ENCODE data around the gene NFE2L1. TPM values are rescaled to one million over a fixed set of nuclear protein-coding genes. Genes with fewer than 3 reads are reported as not detected.

Gene NFE2L1
- total and polyA plus RNA-seq, 9 of the 15 experiments (the other 6 are each of a cell fraction or from before 2014, with no cell fraction given): 2.0 to 68.6 (median 39.7) TPM

GRCh38 chr17:48011405-48012150 is 36.6 kb upstream of the NFE2L1 start (continued):
- peak; percentile 28; the same call in 1 of the 2 replicates for TF ChIP-seq REST (IDR thresholded peaks at IDR 0.05; ENCODE audit: borderline replicate concordance)
- no peak for TF ChIP-seq REST (CRISPR knock-in tag; IDR thresholded peaks at IDR 0.05; ENCODE audit: low read depth)
- no peak for TF ChIP-seq RBM17 (IDR thresholded peaks at IDR 0.05; ENCODE audit: borderline replicate concordance, low read depth, low read length)
- no peak for TF ChIP-seq ZNF3 (CRISPR knock-in tag; IDR thresholded peaks at IDR 0.05)
- TF ChIP-seq ATF1 (CRISPR knock-in tag; IDR thresholded peaks at IDR 0.05): no peak
- 0 out of 2 replicates have a peak, but pooled peaks have one; percentile 29 for TF ChIP-seq ATF1 (tag; IDR thresholded peaks at IDR 0.05)
- no peak for TF ChIP-seq ZC3H8 (IDR thresholded peaks at IDR 0.05)
- TF ChIP-seq PBX2 (CRISPR knock-in tag; IDR thresholded peaks at IDR 0.05; ENCODE audit: low read depth): no peak
- peak; percentile 96 for TF ChIP-seq PBX2 (tag; conservative IDR thresholded peaks at IDR 0.05; ENCODE audit: low read depth)
- no peak for TF ChIP-seq NFYB (IDR thresholded peaks at IDR 0.05; ENCODE audit: extremely low read depth, insufficient read length)
- TF ChIP-seq CXXC5 (CRISPR knock-in tag; IDR thresholded peaks at IDR 0.05): peak; percentile 43; the same call in 1 of the 2 replicates
- TF ChIP-seq SREBF2 (CRISPR knock-in tag; IDR thresholded peaks at IDR 0.05): no peak
- TF ChIP-seq SMAD2 (IDR thresholded peaks at IDR 0.05; ENCODE audit: low read depth, low read length): no peak
- TF ChIP-seq SRF (CRISPR knock-in tag; IDR thresholded peaks at IDR 0.05): no peak
